Right cardiac atrium (tissue), 5 donors: ENCODE measurements around the gene DDX59. TPM values are rescaled to one million over a fixed set of nuclear protein-coding genes. Genes with fewer than 3 reads are reported as not detected.
"Not testable (repeated sequence)": the region's sequence is repeated elsewhere in the genome, so short reads cannot be mapped to it uniquely, and the experiment has no call there.

Experiments used
- ATAC-seq, 2 donors: fragments of 200-7000 bp; cut with Tn5 transposase; one replicate each; pipeline versions ENCODE4 v1.8.0 to v1.9.1; 2020; ENCODE audit warnings: moderate library complexity in 2 of 2, mild to moderate bottlenecking in 1 of 2
- DNase-seq, 3 donors: peaks; one replicate each; pipeline ENCODE4 v3.0.0-alpha.2; 2020
- H3K27ac ChIP-seq: one replicate; pipeline ENCODE4 v1.5.1; 2013; ENCODE audit warnings: mild to moderate bottlenecking, low read length, control low read depth, moderate library complexity
- H3K27me3 ChIP-seq: one replicate; pipeline ENCODE4 v1.6.1; 2013; ENCODE audit not compliant: control insufficient read depth, insufficient read depth
- H3K4me1 ChIP-seq: one replicate; pipeline ENCODE4 v1.6.1; 2013; ENCODE audit warnings: low read length; ENCODE audit not compliant: control insufficient read depth, insufficient read depth
- H3K4me3 ChIP-seq: one replicate; pipeline ENCODE4 v1.5.1; 2013; ENCODE audit warnings: low read length, control low read depth
- H3K9me3 ChIP-seq: one replicate; pipeline ENCODE4 v1.6.1; 2013; ENCODE audit warnings: low read length; ENCODE audit not compliant: control insufficient read depth
- WGBS: extraction: QIAGEN DNeasy Blood & Tissue Kit; methylation state at CpG from one replicate; pipeline ENCODE4 v1.1.7; 2013; 5-methylcytosine and 5-hydroxymethylcytosine counted together
- intact Hi-C, 4 donors: fragments of 100-400 bp; cut with DNase I; formaldehyde crosslinking; loops; one replicate each; pipeline versions ENCODE4 v1.11.0 to v1.14.0; 2022 to 2023
- polyA plus RNA-seq: library from polyadenylated mRNA; stranded (reverse); fragments of 200-250 nt; gene quantifications from one replicate; pipeline ENCODE4 v1.2.3, GENCODE V29; 2013
- total RNA-seq, 4 donors: library from RNA; stranded (reverse); fragmentation: NEBNext Ultra II Directional; extraction: Animal tissue kit (Norgen Biotek cat#: 25700); gene quantifications; one replicate each; pipeline ENCODE4 v1.2.1, GENCODE V29; 2021
- donor health status: healthy with polysubstance abuse.
- donor health status: DM: no; HTN: yes; CAD: no.
- donor health status: DM: no; HTN: no; CAD: no.
- donor health status: DM: no; HTN: yes; CAD: no; lungs with severe emphysema.
- donor health status: DM: yes; HTN: yes; CAD: no.

The DDX59 gene
- total and polyA plus RNA-seq, 5 donors, result 11.0 to 17.1 (median 13.2) TPM

- Histone ChIP-seq H3K4me3 (no peak overlapping the region), H3K9me3 (no peaks in the 10 kb centered on the region), H3K27ac (no peak overlapping the region), H3K27me3 (no peaks in the 10 kb centered on the region), H3K4me1 (no peaks in the 10 kb centered on the region)
- intact Hi-C loops, result no loop called here
- ATAC-seq (no peak), DNase-seq (no peak)
- WGBS, result 94% methylated on average over 4 of the region's 4 CpGs
Observed at GRCh38 chr1:200646515-200646914, 23.2 kb downstream of the DDX59 start.

- DNase-seq, result no peak
- no peaks in the 10 kb centered on the region for H3K4me1 ChIP-seq
- no peak overlapping the region for H3K4me3 ChIP-seq
- intact Hi-C loops, result no loop called here
- no peaks in the 10 kb centered on the region for H3K27me3 ChIP-seq
- H3K27ac ChIP-seq, result no peak overlapping the region
- no peak for ATAC-seq
- H3K9me3 ChIP-seq, result no peaks in the 10 kb centered on the region
Observed at GRCh38 chr1:200644021-200644420, 25.7 kb downstream of the DDX59 start.

DNA sequence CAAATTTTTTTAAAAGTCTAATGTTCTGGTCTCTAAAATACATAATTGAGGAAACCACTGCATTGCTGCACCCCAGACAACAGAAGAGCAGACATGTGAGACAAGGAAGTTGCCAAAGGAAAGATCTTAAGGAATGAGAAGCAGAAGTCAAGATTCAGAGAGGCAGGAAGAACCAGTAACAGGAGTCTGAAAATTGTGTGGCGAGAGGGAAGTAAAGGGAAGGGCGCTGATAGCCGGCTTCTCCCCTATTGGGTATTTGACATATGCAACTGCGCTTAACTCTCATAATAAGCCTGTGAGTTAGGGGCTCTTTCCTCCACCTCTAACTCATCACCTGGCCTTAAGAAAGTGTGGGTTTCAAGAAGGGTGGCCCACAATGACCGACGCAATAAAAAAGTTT lies 27.2 kb downstream of the DDX59 start:
- Histone ChIP-seq H3K4me3 (no peak overlapping the region), H3K4me1 (no peaks in the 10 kb centered on the region), H3K27me3 (no peaks in the 10 kb centered on the region), H3K27ac (peak overlapping the region; percentile 19), H3K9me3 (no peaks in the 10 kb centered on the region)
- intact Hi-C loops, result no loop called here
- DNase-seq (no peak), ATAC-seq (no peak)
- 77% methylated on average over 6 of the region's 6 CpGs for WGBS

- Histone ChIP-seq H3K27me3 (no peaks in the 10 kb centered on the region), H3K4me3 (no peak overlapping the region), H3K27ac (no peak overlapping the region), H3K4me1 (no peaks in the 10 kb centered on the region), H3K9me3 (no peaks in the 10 kb centered on the region)
- intact Hi-C loops, result no loop called here
- DNase-seq (no peak), ATAC-seq (no peak)
- 74% methylated on average over 5 of the region's 5 CpGs for whole genome bisulfite sequencing
Observed at GRCh38 chr1:200640963-200641401, 28.7 kb downstream of the DDX59 start.

- no peaks in the 10 kb centered on the region for H3K4me1 ChIP-seq
- no peaks in the 10 kb centered on the region for H3K9me3 ChIP-seq
- H3K27ac ChIP-seq, result no peak overlapping the region
- no peak overlapping the region for H3K4me3 ChIP-seq
- no peak for DNase-seq
- H3K27me3 ChIP-seq, result no peaks in the 10 kb centered on the region
- 95% methylated on average over 4 of the region's 4 CpGs for WGBS
- intact Hi-C loops, result no loop called here
- no peak for ATAC-seq
Observed at GRCh38 chr1:200640373-200640962, 29.2 kb downstream of the DDX59 start.

GRCh38 chr1:200638073-200638472 lies 31.6 kb downstream of the DDX59 start:
- H3K27ac ChIP-seq, result no peak overlapping the region
- H3K9me3 ChIP-seq, result no peaks in the 10 kb centered on the region
- intact Hi-C loops, result no loop called here
- H3K4me1 ChIP-seq, result no peaks in the 10 kb centered on the region
- no peak for ATAC-seq
- no peak for DNase-seq
- no peak overlapping the region for H3K4me3 ChIP-seq
- WGBS, result 70% methylated on average over 7 of the region's 7 CpGs
- no peaks in the 10 kb centered on the region for H3K27me3 ChIP-seq

- Histone ChIP-seq H3K27me3 (no peaks in the 10 kb centered on the region), H3K27ac (no peak overlapping the region), H3K4me3 (no peak overlapping the region), H3K9me3 (no peaks in the 10 kb centered on the region), H3K4me1 (no peaks in the 10 kb centered on the region)
- intact Hi-C loops, result no loop called here
- 98% methylated on average over 2 of the region's 2 CpGs for WGBS
- DNase-seq (no peak), ATAC-seq (no peak)
Observed at GRCh38 chr1:200636681-200637080, 33.0 kb downstream of the DDX59 start.

GRCh38 chr1:200634261-200635122 lies 35.2 kb downstream of the DDX59 start:
- no peaks in the 10 kb centered on the region for H3K4me1 ChIP-seq
- H3K27ac ChIP-seq, result no peak overlapping the region
- H3K9me3 ChIP-seq, result no peaks in the 10 kb centered on the region
- ATAC-seq, result no peak
- no peaks in the 10 kb centered on the region for H3K27me3 ChIP-seq
- intact Hi-C loops, result no loop called here
- H3K4me3 ChIP-seq, result no peak overlapping the region
- WGBS, result 42% methylated on average over 2 of the region's 2 CpGs
- no peak for DNase-seq

DNA sequence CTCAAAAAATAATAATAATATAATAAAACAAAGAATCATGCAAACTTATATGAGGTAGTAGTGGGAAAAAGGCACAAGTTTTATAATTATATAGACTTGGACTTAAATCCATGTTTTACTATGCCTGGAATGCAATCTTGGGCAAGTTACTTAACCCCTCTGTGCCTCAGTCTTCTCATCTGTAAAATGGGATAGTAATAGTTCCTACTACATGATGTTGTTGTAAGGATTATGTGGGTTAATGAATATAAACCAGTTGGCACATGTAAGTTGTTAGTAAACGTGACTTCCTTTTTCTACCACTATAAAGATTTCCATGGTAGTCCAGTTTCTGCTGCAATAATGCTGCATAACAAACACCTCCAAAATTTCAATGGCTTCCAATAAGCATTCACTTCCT lies 38.3 kb downstream of the DDX59 start:
- intact Hi-C loops, result no loop called here
- WGBS, result 88% methylated on average over 1 of the region's 1 CpG
- H3K27me3 ChIP-seq, result no peaks in the 10 kb centered on the region

GRCh38 chr1:200630515-200630899 lies 39.2 kb downstream of the DDX59 start:
- H3K9me3 ChIP-seq, DNase-seq, H3K27ac ChIP-seq, H3K4me3 ChIP-seq, H3K4me1 ChIP-seq, H3K27me3 ChIP-seq, intact Hi-C loops, ATAC-seq: not testable (repeated sequence)
- WGBS, result 96% methylated on average over 8 of the region's 8 CpGs

More for the DNA sequence above, 38.3 kb downstream of the DDX59 start:
- Histone ChIP-seq H3K9me3 (no peaks in the 10 kb centered on the region), H3K4me1 (no peaks in the 10 kb centered on the region), H3K27ac (no peak overlapping the region), H3K4me3 (no peak overlapping the region)
- no peak for ATAC-seq
- no peak for DNase-seq

DNA sequence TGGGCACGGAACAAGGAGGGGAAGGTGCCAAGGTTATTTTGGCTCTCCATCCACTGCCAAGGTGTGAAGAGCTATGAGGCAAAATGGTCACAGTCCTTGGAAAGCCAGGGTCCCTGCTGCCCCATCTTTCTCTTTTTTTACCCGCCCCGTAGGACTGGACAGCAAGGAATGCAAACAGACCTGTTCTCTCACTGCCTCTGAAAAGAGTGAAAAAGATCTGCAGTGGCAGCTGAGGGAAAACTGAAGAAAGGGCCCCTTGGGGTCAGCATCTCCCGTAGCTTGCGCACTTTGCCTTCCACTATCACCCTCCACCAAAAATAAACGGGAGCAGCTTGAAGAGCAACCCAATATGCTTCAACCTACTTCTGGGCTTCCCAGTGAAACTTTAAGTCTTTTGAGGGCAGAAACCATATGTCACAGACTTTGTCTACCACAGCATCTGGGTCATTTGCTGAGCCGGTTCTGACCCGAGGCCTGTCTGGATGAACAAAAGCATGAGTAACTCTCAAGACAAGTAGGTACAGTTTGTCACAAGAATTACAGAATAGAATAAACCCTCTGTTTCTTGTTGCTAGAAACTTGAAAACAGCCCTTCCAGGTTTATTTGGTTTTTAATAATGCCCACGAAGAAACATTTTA lies 39.7 kb downstream of the DDX59 start:
- Histone ChIP-seq H3K4me3 (no peak overlapping the region), H3K9me3 (no peaks in the 10 kb centered on the region), H3K4me1 (no peaks in the 10 kb centered on the region), H3K27ac (no peak overlapping the region), H3K27me3 (no peaks in the 10 kb centered on the region)
- ATAC-seq (no peak), DNase-seq (no peak)
- intact Hi-C loops, result loop anchor here in 3 of 4 donors (5.0 to 10.0 kb wide), 2 partner anchors 172 to 175 kb away; no protein-coding TSS in a partner anchor
- WGBS, result 84% methylated on average over 9 of the region's 9 CpGs
